PC-9 (cell line): Measurements from ENCODE around the gene PLPPR1. TPM values are rescaled to one million over a fixed set of nuclear protein-coding genes. Genes with fewer than 3 reads are reported as not detected.

Source experiments
- BruUV-seq: library from RNA; stranded (reverse); fragments of 400-500 nt; replicated peaks from 2 replicates; lab custom pipeline; 2021; lab: Mats Ljungman, UMichigan
- CTCF ChIA-PET: fragments of 300-600 bp; sonication (Branson Sonifier 250); formaldehyde crosslinking; loops from one replicate; lab custom pipeline; 2022; ENCODE audit warnings: antibody characterized with exemption; lab: Charles Lee
- POLR2A ChIA-PET: fragments of 300-600 bp; sonication (Branson Sonifier 250); formaldehyde crosslinking; loops from one replicate; lab custom pipeline; 2022; ENCODE audit warnings: antibody characterized with exemption; ENCODE audit not compliant: unreplicated experiment; lab: Charles Lee
- DNase-seq, 2 experiments: peaks; one replicate each; pipeline versions ENCODE4 v3.0.0 to v3.0.0-alpha.2; 2015 to 2022; ENCODE audit warnings: mixed read lengths in 1 of 2
- H2AFZ ChIP-seq: fragments of 200-600 bp; sonication (generic); 2 replicates; pipeline ENCODE4 v1.8.1; 2017; ENCODE audit warnings: antibody characterized with exemption
- H3F3A ChIP-seq: fragments of 200-600 bp; sonication (generic); 2 replicates; pipeline ENCODE4 v1.8.1; 2017; ENCODE audit warnings: antibody characterized with exemption, mild to moderate bottlenecking, low read depth; ENCODE audit not compliant: insufficient read depth
- H3K27ac ChIP-seq: fragments of 200-600 bp; sonication (generic); 2 replicates; pipeline ENCODE4 v1.6.1; 2016; ENCODE audit warnings: mixed run types
- H3K27me3 ChIP-seq: fragments of 200-600 bp; sonication (generic); 2 replicates; pipeline ENCODE4 v1.6.1; 2016; ENCODE audit warnings: low read depth, mixed run types; ENCODE audit not compliant: insufficient read depth
- H3K36me3 ChIP-seq: fragments of 200-600 bp; sonication (generic); 2 replicates; pipeline ENCODE4 v1.6.1; 2016; ENCODE audit warnings: low read depth, mixed run types
- H3K4me1 ChIP-seq: fragments of 200-600 bp; sonication (generic); replicated peaks from 2 replicates; pipeline ENCODE4 v1.6.1; 2016; ENCODE audit warnings: mixed run types; ENCODE audit not compliant: insufficient read depth
- H3K4me2 ChIP-seq: fragments of 200-600 bp; sonication (generic); 2 replicates; pipeline ENCODE4 v1.6.1; 2017; ENCODE audit warnings: mixed run types
- H3K4me3 ChIP-seq: fragments of 200-600 bp; sonication (generic); 2 replicates; pipeline ENCODE4 v1.6.1; 2016; ENCODE audit warnings: mixed run types
- H3K79me2 ChIP-seq: fragments of 200-600 bp; sonication (generic); 2 replicates; pipeline ENCODE4 v1.6.1; 2017; ENCODE audit warnings: low read depth, mixed run types
- H3K9me2 ChIP-seq: fragments of 200-600 bp; sonication (generic); 2 replicates; pipeline ENCODE4 v1.8.1; 2017; ENCODE audit warnings: mild to moderate bottlenecking; ENCODE audit not compliant: insufficient read depth
- H3K9me3 ChIP-seq: fragments of 200-600 bp; sonication (generic); 2 replicates; pipeline ENCODE4 v1.8.1; 2016; ENCODE audit warnings: low read depth; ENCODE audit not compliant: insufficient read depth
- H4K20me1 ChIP-seq: fragments of 200-600 bp; sonication (generic); 2 replicates; pipeline ENCODE4 v1.8.1; 2017; ENCODE audit not compliant: insufficient read depth
- EZH2 ChIP-seq: fragments of 200-600 bp; sonication (generic); IDR thresholded peaks from 2 replicates; pipeline ENCODE4 v1.8.0; 2017; ENCODE audit warnings: antibody characterized with exemption, low read depth
- intact Hi-C: fragments of 100-400 bp; cut with micrococcal nuclease; formaldehyde crosslinking; loops from one replicate; pipeline ENCODE4 v1.10.0; 2022; ENCODE audit not compliant: unreplicated experiment
- total RNA-seq: library from RNA; stranded (reverse); gene quantifications from 2 replicates; pipeline ENCODE4 v1.2.3, GENCODE V29; 2021
- TF ChIP-seq, protein P1 (sequence below): fragments of 200-600 bp; sonication (generic); conservative IDR thresholded peaks from 2 replicates; pipeline ENCODE4 v1.6.1; 2017; ENCODE audit warnings: mixed run types, antibody characterized with exemption, mild to moderate bottlenecking, moderate library complexity

Gene PLPPR1
- total RNA-seq, 1 experiment from 2014 or later: not detected

DNA sequence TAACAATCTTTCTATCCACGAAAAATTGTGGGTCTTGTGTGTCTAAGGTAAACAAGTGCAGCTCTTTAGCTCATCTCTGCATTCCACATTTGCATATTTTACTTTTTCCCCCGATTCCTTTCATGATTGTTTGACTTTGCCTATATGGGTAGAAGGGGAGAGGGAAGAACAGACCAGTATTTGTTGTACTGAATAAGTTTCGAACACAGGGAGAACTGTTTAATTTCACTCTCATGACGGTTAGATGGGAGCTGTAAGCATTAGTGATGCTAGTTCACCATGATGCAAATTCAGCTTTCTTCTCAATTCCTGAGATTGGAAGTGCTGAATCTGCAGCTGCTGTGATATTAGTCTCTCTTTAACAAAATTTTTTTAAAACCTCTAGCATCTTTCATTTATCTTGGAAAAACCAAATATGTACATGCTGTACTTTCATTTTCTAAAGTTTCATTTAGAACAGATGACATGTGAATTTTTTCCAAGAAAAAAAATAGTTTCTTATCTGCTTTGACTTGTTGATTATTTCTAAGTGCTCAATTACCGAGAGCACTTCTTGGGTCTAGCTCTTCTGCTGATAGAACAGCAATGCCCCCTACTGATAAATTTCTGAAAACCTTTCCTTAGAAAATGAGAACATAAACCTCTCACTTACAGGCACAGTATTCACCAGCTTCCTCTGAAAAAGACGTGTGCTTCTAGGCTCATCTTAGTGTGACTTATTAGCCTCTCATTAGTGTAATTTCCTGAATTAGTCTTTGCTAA lies 206.8 kb downstream of the PLPPR1 start:
- Histone ChIP-seq H3K27ac (no peak overlapping the region), H2AFZ (no peak overlapping the region), H3K79me2 (no peaks in the 10 kb centered on the region), H3K9me3 (no peaks in the 10 kb centered on the region), H4K20me1 (no peaks in the 10 kb centered on the region), H3K4me1 (no peaks in the 10 kb centered on the region), H3K27me3 (no peaks in the 10 kb centered on the region), H3F3A (no peaks in the 10 kb centered on the region), H3K9me2 (no peaks in the 10 kb centered on the region), H3K36me3 (no peaks in the 10 kb centered on the region), H3K4me2 (no peak overlapping the region), H3K4me3 (no peak overlapping the region)
- intact Hi-C loops: loop anchor here (1.0 to 10.0 kb wide), 2 partner anchors 530 to 633 kb away; no protein-coding TSS in a partner anchor
- DNase-seq: no peak
- TF ChIP-seq, protein P1, sequence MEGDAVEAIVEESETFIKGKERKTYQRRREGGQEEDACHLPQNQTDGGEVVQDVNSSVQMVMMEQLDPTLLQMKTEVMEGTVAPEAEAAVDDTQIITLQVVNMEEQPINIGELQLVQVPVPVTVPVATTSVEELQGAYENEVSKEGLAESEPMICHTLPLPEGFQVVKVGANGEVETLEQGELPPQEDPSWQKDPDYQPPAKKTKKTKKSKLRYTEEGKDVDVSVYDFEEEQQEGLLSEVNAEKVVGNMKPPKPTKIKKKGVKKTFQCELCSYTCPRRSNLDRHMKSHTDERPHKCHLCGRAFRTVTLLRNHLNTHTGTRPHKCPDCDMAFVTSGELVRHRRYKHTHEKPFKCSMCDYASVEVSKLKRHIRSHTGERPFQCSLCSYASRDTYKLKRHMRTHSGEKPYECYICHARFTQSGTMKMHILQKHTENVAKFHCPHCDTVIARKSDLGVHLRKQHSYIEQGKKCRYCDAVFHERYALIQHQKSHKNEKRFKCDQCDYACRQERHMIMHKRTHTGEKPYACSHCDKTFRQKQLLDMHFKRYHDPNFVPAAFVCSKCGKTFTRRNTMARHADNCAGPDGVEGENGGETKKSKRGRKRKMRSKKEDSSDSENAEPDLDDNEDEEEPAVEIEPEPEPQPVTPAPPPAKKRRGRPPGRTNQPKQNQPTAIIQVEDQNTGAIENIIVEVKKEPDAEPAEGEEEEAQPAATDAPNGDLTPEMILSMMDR: peak; percentile 64
- no peak for TF ChIP-seq EZH2
- ChIA-PET POLR2A (no interaction called here), CTCF (interaction anchor here (1.2 kb wide), 1 partner anchor 633 kb away, joined by 4 read pairs; no protein-coding TSS in a partner anchor)
- BruUV-seq: no TSS peak

DNA sequence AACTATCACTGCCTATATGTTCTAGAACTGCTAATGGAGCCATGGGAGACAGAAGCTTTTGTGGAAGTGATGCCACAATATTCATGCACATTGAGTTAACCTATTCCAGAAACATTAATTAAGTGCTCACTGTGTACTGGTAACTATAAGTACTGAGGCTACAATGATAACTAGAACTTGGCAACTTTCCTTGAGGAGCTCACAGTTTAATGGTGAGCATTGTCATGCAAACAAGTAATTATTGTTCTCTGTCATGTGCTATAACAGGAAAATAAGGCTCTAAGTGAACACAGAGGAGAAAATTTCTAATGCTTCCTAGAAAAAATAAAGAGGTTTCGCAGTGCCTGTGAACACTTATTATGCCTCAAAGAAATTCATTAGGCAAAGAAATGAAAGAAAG lies 214.1 kb downstream of the PLPPR1 start:
- Histone ChIP-seq H3K79me2 (no peaks in the 10 kb centered on the region), H3F3A (no peaks in the 10 kb centered on the region), H3K27ac (no peak overlapping the region), H3K4me3 (no peak overlapping the region), H3K9me3 (no peaks in the 10 kb centered on the region), H2AFZ (no peak overlapping the region), H3K36me3 (no peaks in the 10 kb centered on the region), H3K4me2 (no peak overlapping the region), H3K27me3 (no peaks in the 10 kb centered on the region), H3K4me1 (no peaks in the 10 kb centered on the region), H3K9me2 (no peaks in the 10 kb centered on the region), H4K20me1 (no peaks in the 10 kb centered on the region)
- POLR2A ChIA-PET: no interaction called here
- BruUV-seq: no TSS peak
- TF ChIP-seq EZH2: no peak
- TF ChIP-seq, protein P1: no peak
- CTCF ChIA-PET: no interaction called here
- intact Hi-C loops: no loop called here
- no peak for DNase-seq

DNA sequence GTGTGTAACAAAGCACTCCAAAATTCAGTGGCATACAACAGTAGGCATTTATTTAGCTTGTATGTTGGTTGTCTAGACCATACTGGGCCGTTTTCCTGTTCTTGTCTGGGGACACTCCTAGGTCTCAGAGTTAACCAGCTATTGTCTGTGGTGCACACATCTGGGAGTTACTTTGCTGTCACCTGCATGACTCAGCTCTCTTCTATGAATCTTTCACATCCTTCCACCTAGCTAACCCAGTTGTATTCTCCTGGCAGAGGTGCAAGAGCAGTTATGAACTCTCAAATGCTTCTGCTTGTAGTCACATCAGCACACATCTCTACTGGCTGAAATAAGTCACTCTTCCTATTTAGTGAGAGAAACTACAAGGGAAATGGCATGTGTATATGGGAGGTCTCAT lies 218.2 kb downstream of the PLPPR1 start:
- H3K9me2 ChIP-seq: no peaks in the 10 kb centered on the region
- H4K20me1 ChIP-seq: no peaks in the 10 kb centered on the region
- H3F3A ChIP-seq: no peaks in the 10 kb centered on the region
- H3K79me2 ChIP-seq: no peaks in the 10 kb centered on the region
- BruUV-seq: no TSS peak
- CTCF ChIA-PET: no interaction called here
- intact Hi-C loops: no loop called here
- H3K36me3 ChIP-seq: no peaks in the 10 kb centered on the region
- no peak for TF ChIP-seq EZH2
- TF ChIP-seq, protein P1: no peak
- H3K27me3 ChIP-seq: no peaks in the 10 kb centered on the region
- POLR2A ChIA-PET: no interaction called here
- DNase-seq: no peak
- H3K4me1 ChIP-seq: no peaks in the 10 kb centered on the region
- H3K9me3 ChIP-seq: no peaks in the 10 kb centered on the region
- no peak overlapping the region for H2AFZ ChIP-seq
- no peak overlapping the region for H3K4me3 ChIP-seq
- no peak overlapping the region for H3K27ac ChIP-seq
- H3K4me2 ChIP-seq: no peak overlapping the region
